H9 (cell line): ENCODE data around the gene DPM2. TPM values are rescaled to one million over a fixed set of nuclear protein-coding genes. Genes with fewer than 3 reads are reported as not detected.
A peak's percentile ranks its signal among the peaks of the same experiment; 100 is the strongest.

Experiments used
- DNase-seq: peaks from one replicate; pipeline ENCODE4 v3.0.0-alpha.2; 2017
- H2AFZ ChIP-seq: one replicate; pipeline ENCODE4 v1.6.1; 2013; ENCODE audit warnings: mild to moderate bottlenecking, low read length, control low read depth, moderate library complexity
- H2AK5ac ChIP-seq: 2 replicates; pipeline ENCODE4 v1.6.1; 2013; ENCODE audit warnings: low read length, control low read depth, mixed read lengths; ENCODE audit not compliant: insufficient read length
- H2BK120ac ChIP-seq: one replicate; pipeline ENCODE4 v1.6.1; 2013; ENCODE audit warnings: low read depth, mild to moderate bottlenecking, low read length, control low read depth, inconsistent platforms; ENCODE audit not compliant: poor library complexity, severe bottlenecking
- H2BK12ac ChIP-seq: 2 replicates; pipeline ENCODE4 v1.6.1; 2013; ENCODE audit warnings: low read length, control low read depth, mixed read lengths, low read depth; ENCODE audit not compliant: insufficient read length
- H2BK15ac ChIP-seq: 2 replicates; pipeline ENCODE4 v1.6.1; 2013; ENCODE audit warnings: low read depth, low read length, control low read depth
- H2BK20ac ChIP-seq: one replicate; pipeline ENCODE4 v1.6.1; 2013; ENCODE audit warnings: low read depth, mild to moderate bottlenecking, low read length, control low read depth, inconsistent platforms; ENCODE audit not compliant: poor library complexity, severe bottlenecking
- H2BK5ac ChIP-seq: 2 replicates; pipeline ENCODE4 v1.6.1; 2013; ENCODE audit warnings: low read length, control low read depth, mixed read lengths; ENCODE audit not compliant: insufficient read length
- H3K14ac ChIP-seq: 2 replicates; pipeline ENCODE4 v1.6.1; 2013; ENCODE audit warnings: low read length, control low read depth; ENCODE audit not compliant: insufficient read depth
- H3K18ac ChIP-seq: 2 replicates; pipeline ENCODE4 v1.6.1; 2013; ENCODE audit warnings: low read depth, mild to moderate bottlenecking, mixed read lengths, low read length, control low read depth; ENCODE audit not compliant: insufficient read length
- H3K23ac ChIP-seq: 2 replicates; pipeline ENCODE4 v1.6.1; 2013; ENCODE audit warnings: low read length, control low read depth, mixed read lengths, low read depth; ENCODE audit not compliant: insufficient read length
- H3K23me2 ChIP-seq: 2 replicates; pipeline ENCODE4 v1.6.1; 2013; ENCODE audit warnings: low read depth, mild to moderate bottlenecking, mixed read lengths, low read length, control low read depth; ENCODE audit not compliant: insufficient read length, poor library complexity, severe bottlenecking
- H3K27ac ChIP-seq: 2 replicates; pipeline ENCODE4 v1.5.1; 2013; ENCODE audit warnings: low read length, control low read depth, mixed read lengths, low read depth; ENCODE audit not compliant: insufficient read length
- H3K27me3 ChIP-seq: 2 replicates; pipeline ENCODE4 v1.6.1; 2013; ENCODE audit warnings: low read length, control low read depth, inconsistent platforms; ENCODE audit not compliant: insufficient read depth
- H3K4ac ChIP-seq: 2 replicates; pipeline ENCODE4 v1.6.1; 2013; ENCODE audit warnings: low read depth, mild to moderate bottlenecking, control low read depth, inconsistent platforms, low read length, moderate library complexity
- H3K4me1 ChIP-seq: 2 replicates; pipeline ENCODE4 v1.6.1; 2013; ENCODE audit warnings: low read length, control low read depth, inconsistent platforms; ENCODE audit not compliant: insufficient read depth
- H3K4me2 ChIP-seq: 2 replicates; pipeline ENCODE4 v1.6.1; 2013; ENCODE audit warnings: low read length, control low read depth, mixed read lengths; ENCODE audit not compliant: insufficient read length, insufficient read depth
- H3K56ac ChIP-seq: 2 replicates; pipeline ENCODE4 v1.6.1; 2013; ENCODE audit warnings: low read depth, mild to moderate bottlenecking, mixed read lengths, low read length, control low read depth; ENCODE audit not compliant: insufficient read length
- H3K79me1 ChIP-seq: 2 replicates; pipeline ENCODE4 v1.6.1; 2013; ENCODE audit warnings: low read depth, mild to moderate bottlenecking, moderate library complexity, low read length, control low read depth, inconsistent platforms; ENCODE audit not compliant: insufficient read depth, poor library complexity, severe bottlenecking
- H3K79me2 ChIP-seq: 2 replicates; pipeline ENCODE4 v1.6.1; 2013; ENCODE audit warnings: low read length, control low read depth, inconsistent platforms; ENCODE audit not compliant: insufficient read depth
- H3K9ac ChIP-seq: 2 replicates; pipeline ENCODE4 v1.6.1; 2013; ENCODE audit warnings: low read length, control low read depth, mixed read lengths; ENCODE audit not compliant: insufficient read length; ENCODE audit errors: extremely low read depth
- H3K9me3 ChIP-seq: one replicate; pipeline ENCODE4 v1.6.1; 2013; ENCODE audit warnings: low read depth, low read length, inconsistent platforms; ENCODE audit not compliant: control insufficient read depth
- H3T11ph ChIP-seq: one replicate; pipeline ENCODE4 v1.6.1; 2013; ENCODE audit warnings: mild to moderate bottlenecking, low read length, control low read depth, inconsistent platforms
- H4K20me1 ChIP-seq: one replicate; pipeline ENCODE4 v1.6.1; 2013; ENCODE audit not compliant: control insufficient read depth, insufficient read length, insufficient read depth
- H4K5ac ChIP-seq: 2 replicates; pipeline ENCODE4 v1.6.1; 2013; ENCODE audit warnings: low read depth, mild to moderate bottlenecking, mixed read lengths, low read length, control low read depth; ENCODE audit not compliant: insufficient read length
- H4K8ac ChIP-seq: replicated peaks from 2 replicates; pipeline ENCODE4 v1.6.1; 2013; ENCODE audit warnings: low read length, control low read depth, mixed read lengths, low read depth; ENCODE audit not compliant: insufficient read length
- H4K91ac ChIP-seq: 2 replicates; pipeline ENCODE4 v1.6.1; 2013; ENCODE audit warnings: low read depth, mild to moderate bottlenecking, moderate library complexity, mixed read lengths, low read length, control low read depth; ENCODE audit not compliant: insufficient read length
- H3K27ac Mint-ChIP-seq, 3 experiments: 2 replicates in 2 of 3; 3 replicates in 1 of 3; pipeline ENCODE4 v1.8.0; 2020 to 2021; ENCODE audit warnings: mixed read lengths in 3 of 3, mild to moderate bottlenecking in 1 of 3, moderate library complexity in 1 of 3
- H3K27me3 Mint-ChIP-seq: 2 replicates; pipeline ENCODE4 v1.8.0; 2021; ENCODE audit warnings: low read depth, mild to moderate bottlenecking, moderate library complexity, mixed read lengths
- H3K36me3 Mint-ChIP-seq, 3 experiments: 2 replicates in 2 of 3; 3 replicates in 1 of 3; pipeline ENCODE4 v1.8.0; 2020 to 2021; ENCODE audit warnings: low read depth in 3 of 3, mixed read lengths in 3 of 3; ENCODE audit not compliant: insufficient read depth in 1 of 3
- H3K4me1 Mint-ChIP-seq, 2 experiments: 2 replicates each; pipeline ENCODE4 v1.8.0; 2020; ENCODE audit warnings: mixed read lengths in 2 of 2
- H3K4me3 Mint-ChIP-seq, 2 experiments: 2 replicates in 1 of 2; 3 replicates in 1 of 2; pipeline ENCODE4 v1.8.0; 2020 to 2021; ENCODE audit warnings: mild to moderate bottlenecking in 2 of 2, mixed read lengths in 2 of 2, moderate library complexity in 1 of 2
- H3K9me3 Mint-ChIP-seq, 2 experiments: 2 replicates in 1 of 2; 3 replicates in 1 of 2; pipeline ENCODE4 v1.8.0; 2020; ENCODE audit warnings: mild to moderate bottlenecking in 2 of 2, mixed read lengths in 2 of 2, moderate library complexity in 1 of 2
- CTCF ChIP-seq: fragments of 200-600 bp; sonication (generic); conservative IDR thresholded peaks from 3 replicates; pipeline ENCODE4 v1.8.0; 2021; ENCODE audit warnings: antibody characterized with exemption, mild to moderate bottlenecking
- whole genome bisulfite sequencing: extraction: QIAGEN DNeasy Blood & Tissue Kit; methylation state at CpG from one replicate; pipeline ENCODE4 v1.1.7; 2013; ENCODE audit warnings: missing lambda C conversion rate, low lambda C conversion rate, mixed read lengths; ENCODE audit not compliant: insufficient read length; ENCODE audit errors: extremely low coverage; 5-methylcytosine and 5-hydroxymethylcytosine counted together
- total RNA-seq: library from RNA; stranded (reverse); gene quantifications from 2 replicates; pipeline ENCODE4 v1.2.1, GENCODE V29; 2021

The DPM2 gene
- total RNA-seq, 1 experiment from 2014 or later, result 46.1 TPM

GRCh38 chr9:127980060-127980705 lies 42.5 kb upstream of the DPM2 start:
- peak overlapping the region; percentile 61 for H3K9ac ChIP-seq
- H3K27me3 ChIP-seq, result no peaks in the 10 kb centered on the region
- H4K91ac ChIP-seq, result no peak overlapping the region
- no peak overlapping the region for H2BK5ac ChIP-seq
- H3K36me3 Mint-ChIP-seq, result peaks cover 0 to 8% (median 0%) of the 10 kb centered on the region in 3 experiments; a peak in 1 of 7 replicates
- no peak overlapping the region for H3K23ac ChIP-seq
- no peaks in the 10 kb centered on the region for H3K9me3 ChIP-seq
- H3K27ac ChIP-seq, result no peak overlapping the region
- peaks cover 9% of the 10 kb centered on the region for H3K79me1 ChIP-seq
- H4K5ac ChIP-seq, result no peak overlapping the region
- no peaks in the 10 kb centered on the region for H3K9me3 Mint-ChIP-seq
- H3K4me1 ChIP-seq, result peaks cover 7% of the 10 kb centered on the region
- H3K4ac ChIP-seq, result no peak overlapping the region
- H2AK5ac ChIP-seq, result no peak overlapping the region
- H3K79me2 ChIP-seq, result peaks cover 27% of the 10 kb centered on the region; the same call in 1 of the 2 replicates
- no peak for DNase-seq
- H4K20me1 ChIP-seq, result no peaks in the 10 kb centered on the region
- no peak overlapping the region for H4K8ac ChIP-seq
- no peak for TF ChIP-seq CTCF
- H2BK120ac ChIP-seq, result no peak overlapping the region
- no peak overlapping the region for H3K56ac ChIP-seq
- H2BK15ac ChIP-seq, result no peak overlapping the region
- no peak overlapping the region for H2BK12ac ChIP-seq
- WGBS, result no CpG with 5 or more reads among the region's 61 CpGs
- H3K4me1 Mint-ChIP-seq, result peaks cover 43 to 59% of the 10 kb centered on the region in 2 experiments
- H3K4me2 ChIP-seq, result peak overlapping the region; percentile 57
- H3K4me3 Mint-ChIP-seq, result peak overlapping the region; percentile 91 to 95
- H3K18ac ChIP-seq, result no peak overlapping the region
- no peak overlapping the region for H2BK20ac ChIP-seq
- no peaks in the 10 kb centered on the region for H3K27me3 Mint-ChIP-seq
- no peak overlapping the region for H2AFZ ChIP-seq
- peaks cover 19% of the 10 kb centered on the region for H3K23me2 ChIP-seq
- H3T11ph ChIP-seq, result no peak overlapping the region
- peak overlapping the region in 2 of 3 experiments; percentile 75 to 83; a peak in 4 of 7 replicates for H3K27ac Mint-ChIP-seq
- no peak overlapping the region; the same call in 1 of the 2 replicates for H3K14ac ChIP-seq
